ENCODE data around the gene NFAT5. TPM values are rescaled to one million over a fixed set of nuclear protein-coding genes. Genes with fewer than 3 reads are reported as not detected.
"Not testable (repeated sequence)": the region's sequence is repeated elsewhere in the genome, so short reads cannot be mapped to it uniquely, and the experiment has no call there.

Gene NFAT5
- total and polyA plus RNA-seq, 5 donors: 6.9 to 28.5 (median 19.8) TPM

DNA sequence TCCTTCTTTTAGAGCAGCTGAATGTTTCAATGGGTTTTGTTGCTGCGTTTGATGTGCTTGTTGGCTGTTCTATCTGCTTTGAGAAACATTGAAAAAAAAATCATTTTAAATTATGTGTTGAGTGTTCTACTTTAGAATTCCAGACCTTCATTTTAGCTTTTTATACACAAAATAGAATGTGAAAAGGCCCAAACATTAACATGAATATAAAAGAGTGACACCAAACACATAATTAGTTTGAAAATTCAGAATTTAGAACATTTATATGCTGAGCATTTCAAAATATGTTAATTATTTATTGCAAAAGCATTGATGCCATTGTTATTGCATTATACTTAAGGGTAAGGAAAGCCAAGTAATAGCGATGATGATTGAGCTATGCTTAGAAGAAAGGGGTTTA, 2.9 kb downstream of the NFAT5 start:
- intact Hi-C loops (cut with DNase I): loop anchor here in 2 of 4 donors (5.0 to 10.0 kb wide), 3 partner anchors 84 to 176 kb away; no protein-coding TSS in a partner anchor
- DNase-seq (no peak), ATAC-seq (no peak)
- WGBS: 67% methylated on average over 2 of the region's 2 CpGs
- peaks cover 5% of the 10 kb centered on the region for H3K4me1 ChIP-seq (ENCODE audit: control insufficient read depth, insufficient read depth, low read length)
- no peak overlapping the region for H3K27ac ChIP-seq (ENCODE audit: low read length)
- H3K9me3 ChIP-seq (ENCODE audit: control insufficient read depth, low read length): no peaks in the 10 kb centered on the region
- H3K27me3 ChIP-seq (ENCODE audit: control insufficient read depth, insufficient read depth): no peaks in the 10 kb centered on the region
- no peak overlapping the region for H3K4me3 ChIP-seq (ENCODE audit: low read length)

DNA sequence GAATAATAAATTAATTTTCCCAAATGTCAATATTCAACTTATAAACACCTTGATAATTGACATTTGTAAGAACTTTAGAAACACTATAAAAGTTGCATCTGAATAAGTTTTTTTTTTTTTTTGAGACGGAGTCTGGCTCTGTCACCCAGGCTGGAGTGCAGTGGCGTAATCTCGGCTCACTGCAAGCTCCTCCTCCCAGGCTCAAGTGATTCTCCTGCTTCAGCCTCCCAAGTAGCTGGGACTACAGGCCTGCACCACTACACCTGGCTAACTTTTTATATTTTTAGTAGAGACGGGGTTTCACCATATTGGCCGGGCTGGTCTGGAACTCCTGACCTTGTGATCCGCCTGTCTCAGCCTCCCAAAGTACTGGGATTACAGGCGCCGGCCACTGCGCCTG, 13.0 kb downstream of the NFAT5 start:
- H3K27ac ChIP-seq (ENCODE audit: low read length); H3K4me3 ChIP-seq (ENCODE audit: low read length); DNase-seq; H3K9me3 ChIP-seq (ENCODE audit: control insufficient read depth, low read length); H3K4me1 ChIP-seq (ENCODE audit: control insufficient read depth, insufficient read depth, low read length); H3K27me3 ChIP-seq (ENCODE audit: control insufficient read depth, insufficient read depth); intact Hi-C loops (cut with DNase I); ATAC-seq: not testable (repeated sequence)
- WGBS: 89% methylated on average over 9 of the region's 9 CpGs

DNA sequence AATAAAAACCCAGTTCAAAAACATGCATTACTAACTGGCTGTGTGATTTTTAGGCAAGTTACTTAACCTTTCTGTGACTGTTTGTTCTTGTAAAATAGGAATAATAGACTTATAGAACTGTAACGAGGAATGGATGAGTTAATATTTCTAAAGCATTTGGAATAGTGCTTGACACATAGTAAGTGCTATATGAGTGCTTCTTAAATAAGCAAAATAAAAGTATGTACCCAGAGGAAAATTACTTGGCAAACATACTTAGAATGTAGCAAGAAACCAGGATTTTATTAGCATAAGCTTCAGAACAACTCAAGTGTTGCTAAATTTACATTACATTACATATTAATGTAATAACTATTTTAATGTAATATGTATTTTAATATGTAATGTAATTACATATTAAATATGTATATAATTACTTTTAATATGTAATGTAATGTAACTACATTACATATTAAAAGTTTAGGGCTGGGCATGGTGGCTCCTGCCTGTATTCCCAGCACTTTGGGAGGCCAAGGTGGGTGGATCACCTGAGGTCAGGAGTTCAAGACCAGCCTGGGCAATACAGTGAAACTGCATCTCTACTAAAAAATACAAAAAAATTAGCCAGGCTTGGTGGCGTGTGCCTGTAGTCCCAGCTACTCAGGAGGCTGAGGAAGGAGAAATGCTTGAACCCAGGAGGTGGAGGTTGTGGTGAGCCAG, 14.2 kb downstream of the NFAT5 start:
- Histone ChIP-seq H3K9me3 (ENCODE audit: control insufficient read depth, low read length) (no peaks in the 10 kb centered on the region), H3K4me3 (ENCODE audit: low read length) (no peak overlapping the region), H3K4me1 (ENCODE audit: control insufficient read depth, insufficient read depth, low read length) (no peaks in the 10 kb centered on the region), H3K27me3 (ENCODE audit: control insufficient read depth, insufficient read depth) (no peaks in the 10 kb centered on the region), H3K27ac (ENCODE audit: low read length) (no peak overlapping the region)
- ATAC-seq (no peak), DNase-seq (no peak)
- intact Hi-C loops (cut with DNase I): no loop called here
- WGBS: 87% methylated on average over 2 of the region's 2 CpGs

DNA sequence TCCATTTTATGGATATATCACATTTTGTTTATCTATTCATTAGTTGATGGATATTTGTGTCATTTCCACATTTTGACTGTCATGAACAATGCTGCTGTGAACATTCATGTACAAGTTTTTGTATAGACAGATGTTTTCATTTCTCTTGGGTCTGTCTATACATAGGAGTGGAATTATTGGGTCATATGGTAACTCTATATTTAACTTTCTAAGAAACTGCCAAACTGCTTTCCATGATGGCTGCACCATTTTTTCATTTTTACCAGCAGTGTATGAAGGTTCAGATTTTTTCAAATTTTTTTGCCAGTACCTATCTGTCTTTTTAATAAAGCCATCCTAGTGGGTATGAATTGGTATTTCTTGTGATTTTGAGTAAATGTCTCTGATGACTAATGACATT, 15.5 kb downstream of the NFAT5 start:
- intact Hi-C loops (cut with DNase I): no loop called here
- ATAC-seq (no peak), DNase-seq (no peak)
- Histone ChIP-seq H3K9me3 (ENCODE audit: control insufficient read depth, low read length) (no peaks in the 10 kb centered on the region), H3K4me1 (ENCODE audit: control insufficient read depth, insufficient read depth, low read length) (no peaks in the 10 kb centered on the region), H3K27me3 (ENCODE audit: control insufficient read depth, insufficient read depth) (no peaks in the 10 kb centered on the region), H3K27ac (ENCODE audit: low read length) (no peak overlapping the region), H3K4me3 (ENCODE audit: low read length) (no peak overlapping the region)

DNA sequence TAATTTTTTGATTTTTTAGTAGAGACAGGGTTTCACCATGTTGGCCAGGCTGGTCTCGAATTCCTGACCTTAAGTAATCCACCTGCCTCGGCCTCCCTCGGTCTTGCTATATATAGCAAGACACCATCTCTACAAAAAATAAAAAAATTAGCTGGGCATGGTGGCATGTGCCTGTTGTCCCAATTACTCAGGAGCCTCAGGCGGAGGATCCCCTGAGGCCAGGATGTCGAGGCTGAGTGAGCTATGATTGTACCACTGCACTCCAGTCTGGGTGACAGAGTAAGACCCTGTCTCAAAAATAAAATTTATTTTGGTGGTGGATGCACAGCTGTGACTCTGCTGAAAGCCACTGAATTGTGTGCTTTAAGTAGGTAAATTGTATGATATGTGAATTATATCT, 18.7 kb downstream of the NFAT5 start:
- WGBS: 93% methylated on average over 5 of the region's 5 CpGs
- H3K27me3 ChIP-seq (ENCODE audit: control insufficient read depth, insufficient read depth); ATAC-seq; DNase-seq; H3K9me3 ChIP-seq (ENCODE audit: control insufficient read depth, low read length); intact Hi-C loops (cut with DNase I); H3K27ac ChIP-seq (ENCODE audit: low read length); H3K4me1 ChIP-seq (ENCODE audit: control insufficient read depth, insufficient read depth, low read length); H3K4me3 ChIP-seq (ENCODE audit: low read length): not testable (repeated sequence)

- Histone ChIP-seq H3K4me3 (ENCODE audit: low read length) (no peak overlapping the region), H3K9me3 (ENCODE audit: control insufficient read depth, low read length) (no peaks in the 10 kb centered on the region), H3K4me1 (ENCODE audit: control insufficient read depth, insufficient read depth, low read length) (peaks cover 2% of the 10 kb centered on the region), H3K27me3 (ENCODE audit: control insufficient read depth, insufficient read depth) (no peaks in the 10 kb centered on the region), H3K27ac (ENCODE audit: low read length) (no peak overlapping the region)
- ATAC-seq (no peak), DNase-seq (no peak)
- 66% methylated on average over 7 of the region's 7 CpGs for WGBS
- intact Hi-C loops (cut with DNase I): no loop called here
Observed at GRCh38 chr16:69589434-69590269, 23.9 kb downstream of the NFAT5 start.

GRCh38 chr16:69590590-69590989, 24.8 kb downstream of the NFAT5 start:
- Histone ChIP-seq H3K4me1 (ENCODE audit: control insufficient read depth, insufficient read depth, low read length) (peaks cover 4% of the 10 kb centered on the region), H3K27me3 (ENCODE audit: control insufficient read depth, insufficient read depth) (no peaks in the 10 kb centered on the region), H3K27ac (ENCODE audit: low read length) (no peak overlapping the region), H3K9me3 (ENCODE audit: control insufficient read depth, low read length) (no peaks in the 10 kb centered on the region), H3K4me3 (ENCODE audit: low read length) (no peak overlapping the region)
- WGBS: 90% methylated on average over 3 of the region's 3 CpGs
- intact Hi-C loops (cut with DNase I): no loop called here
- ATAC-seq (no peak), DNase-seq (no peak)

DNA sequence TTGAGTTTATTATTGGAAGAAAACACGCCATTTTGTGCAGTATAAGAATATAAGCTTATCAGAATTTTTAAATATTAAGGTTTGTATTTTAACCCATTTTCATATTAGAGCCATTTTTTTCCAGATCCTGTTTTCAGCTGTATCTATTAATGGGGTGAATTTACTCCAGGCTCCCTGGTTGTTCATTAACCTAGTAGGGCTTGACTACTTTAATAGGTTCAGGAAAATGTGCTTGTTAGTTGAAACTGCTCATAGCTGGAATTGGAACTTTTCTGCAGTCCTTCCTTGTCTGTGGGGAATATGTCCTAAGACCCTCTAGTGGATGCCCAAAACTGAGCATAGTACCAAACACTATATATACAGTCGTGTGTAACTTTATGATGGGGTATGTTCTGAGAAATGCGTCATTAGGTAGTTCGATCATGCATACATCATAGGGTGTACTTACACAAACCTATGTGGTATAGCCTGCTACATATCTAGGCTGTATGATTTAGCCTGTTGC, 28.0 kb downstream of the NFAT5 start:
- 99% methylated on average over 4 of the region's 4 CpGs for WGBS
- no peak overlapping the region for H3K4me3 ChIP-seq (ENCODE audit: low read length)
- no peak for ATAC-seq

DNA sequence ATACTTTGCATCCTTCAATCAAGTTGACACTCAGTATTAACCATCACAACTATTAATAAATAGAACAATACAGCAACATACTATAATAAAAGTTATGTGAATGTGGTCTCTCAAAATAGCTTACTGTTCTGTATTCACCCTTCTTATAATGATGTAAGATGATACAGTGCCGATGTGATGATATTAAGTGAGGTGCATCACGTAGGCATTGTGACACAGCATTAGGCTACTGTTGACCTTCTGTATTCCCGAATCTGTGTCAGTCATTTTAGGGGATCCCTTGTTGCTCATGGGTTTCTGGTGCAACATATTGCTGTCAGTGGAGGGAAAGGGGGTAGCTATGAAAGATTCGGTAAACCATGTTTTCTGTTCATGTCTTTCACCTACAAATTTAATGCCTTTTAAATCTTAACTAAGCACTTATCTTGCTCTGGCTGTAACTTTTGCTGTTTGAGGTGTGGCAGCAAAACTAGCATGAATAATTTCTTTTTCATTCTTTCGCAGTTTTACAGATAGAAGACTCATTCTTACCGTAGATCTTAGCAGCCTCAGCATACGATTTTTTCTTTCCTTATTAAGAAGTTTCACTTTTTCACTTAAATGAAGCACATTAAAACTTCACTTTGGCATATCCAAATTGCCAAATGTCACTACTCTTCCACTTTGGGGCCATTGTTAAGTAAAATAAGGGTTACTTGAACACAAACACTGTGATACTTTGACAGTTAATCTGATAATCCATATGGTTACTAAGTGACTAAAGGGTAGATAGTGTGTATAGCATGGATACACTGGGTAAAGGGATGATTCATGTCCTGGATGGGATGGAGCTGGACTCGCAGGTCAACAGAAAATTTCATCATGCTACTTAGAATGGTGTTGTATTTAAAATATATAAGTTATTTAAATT, 29.6 kb downstream of the NFAT5 start:
- H3K4me3 ChIP-seq (ENCODE audit: low read length): no peak overlapping the region
- no peak overlapping the region for H3K27ac ChIP-seq (ENCODE audit: low read length)
- DNase-seq (no peak), ATAC-seq (no peak)
- H3K9me3 ChIP-seq (ENCODE audit: control insufficient read depth, low read length): no peaks in the 10 kb centered on the region
- H3K4me1 ChIP-seq (ENCODE audit: control insufficient read depth, insufficient read depth, low read length): peaks cover 4% of the 10 kb centered on the region
- intact Hi-C loops (cut with DNase I): no loop called here
- H3K27me3 ChIP-seq (ENCODE audit: control insufficient read depth, insufficient read depth): no peaks in the 10 kb centered on the region
- 88% methylated on average over 8 of the region's 8 CpGs for WGBS

More for the DNA sequence above, 28.0 kb downstream of the NFAT5 start:
- Histone ChIP-seq H3K27me3 (ENCODE audit: control insufficient read depth, insufficient read depth) (no peaks in the 10 kb centered on the region), H3K27ac (ENCODE audit: low read length) (no peak overlapping the region), H3K9me3 (ENCODE audit: control insufficient read depth, low read length) (no peaks in the 10 kb centered on the region), H3K4me1 (ENCODE audit: control insufficient read depth, insufficient read depth, low read length) (peaks cover 6% of the 10 kb centered on the region)
- intact Hi-C loops (cut with DNase I): no loop called here
- no peak for DNase-seq

DNA sequence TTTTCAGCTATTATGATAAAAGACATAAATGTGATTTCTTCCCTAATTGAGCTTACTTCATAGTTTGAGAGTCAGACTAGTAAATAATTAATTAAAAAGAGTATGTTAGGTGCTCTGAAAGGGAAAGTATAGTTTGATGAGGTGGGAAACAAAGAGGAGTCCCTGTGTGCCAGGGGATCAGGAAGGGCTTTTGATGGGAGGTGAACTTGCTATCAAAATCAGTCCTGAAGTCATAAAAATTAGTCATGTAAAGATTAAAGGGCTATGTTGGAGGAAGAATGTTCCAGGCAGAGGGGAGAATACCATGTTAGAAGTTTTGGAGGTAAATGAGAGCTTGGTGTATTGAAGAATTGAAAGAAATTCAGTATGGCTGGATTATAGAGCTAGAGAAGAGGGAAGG, 31.0 kb downstream of the NFAT5 start:
- ATAC-seq: no peak
- DNase-seq: no peak
- intact Hi-C loops (cut with DNase I): no loop called here
- H3K9me3 ChIP-seq (ENCODE audit: control insufficient read depth, low read length): no peaks in the 10 kb centered on the region
- H3K4me1 ChIP-seq (ENCODE audit: control insufficient read depth, insufficient read depth, low read length): peaks cover 4% of the 10 kb centered on the region
- H3K4me3 ChIP-seq (ENCODE audit: low read length): no peak overlapping the region
- H3K27me3 ChIP-seq (ENCODE audit: control insufficient read depth, insufficient read depth): no peaks in the 10 kb centered on the region
- H3K27ac ChIP-seq (ENCODE audit: low read length): no peak overlapping the region
